HepG2 (cell line): ENCODE data around the gene SORL1-AS1.

Experiments
- ASH2L ChIP-seq: fragments of 300-600, 200-600 bp; sonication (generic); IDR thresholded peaks from 2 replicates; pipeline ENCODE4 v1.7.0; 2017; ENCODE audit warnings: low read depth, mild to moderate bottlenecking, moderate library complexity, mixed read lengths, low read length; ENCODE audit not compliant: insufficient read length
- MYC ChIP-seq: sonication (generic); formaldehyde crosslinking; IDR thresholded peaks from 2 replicates; pipeline ENCODE4 v1.9.0; 2021; ENCODE audit warnings: missing genetic modification reagents, borderline replicate concordance
- SCMH1 ChIP-seq: sonication (generic); formaldehyde crosslinking; IDR thresholded peaks from 2 replicates; pipeline ENCODE4 v1.9.0; 2021; ENCODE audit warnings: missing genetic modification reagents, mild to moderate bottlenecking, borderline replicate concordance
- SUZ12 ChIP-seq: fragments of 150-350 bp; IDR thresholded peaks from 2 replicates; pipeline ENCODE4 v1.6.1; 2014; ENCODE audit warnings: low read depth, low read length
- ZFAT ChIP-seq: sonication (generic); formaldehyde crosslinking; conservative IDR thresholded peaks from 2 replicates; pipeline ENCODE4 v1.8.1; 2023; ENCODE audit warnings: missing genetic modification reagents, inconsistent platforms
- ZNF747 ChIP-seq: sonication (generic); formaldehyde crosslinking; IDR thresholded peaks from 2 replicates; pipeline ENCODE4 v1.8.1; 2023; ENCODE audit warnings: missing genetic modification reagents, mild to moderate bottlenecking, borderline replicate concordance
- ZNF775 ChIP-seq: sonication (generic); formaldehyde crosslinking; IDR thresholded peaks from 2 replicates; pipeline ENCODE4 v1.4.0; 2020; ENCODE audit warnings: missing genetic modification reagents, mild to moderate bottlenecking, moderate library complexity, borderline replicate concordance
- TF ChIP-seq, protein P1 (sequence below): sonication (generic); formaldehyde crosslinking; IDR thresholded peaks from 2 replicates; pipeline ENCODE4 v1.5.0; 2020; ENCODE audit warnings: mild to moderate bottlenecking, missing genetic modification reagents, moderate library complexity
- TF ChIP-seq, protein P2 (sequence below): sonication (generic); formaldehyde crosslinking; IDR thresholded peaks from 2 replicates; pipeline ENCODE4 v1.8.0; 2022; ENCODE audit warnings: missing genetic modification reagents, mild to moderate bottlenecking, inconsistent platforms, borderline replicate concordance

DNA sequence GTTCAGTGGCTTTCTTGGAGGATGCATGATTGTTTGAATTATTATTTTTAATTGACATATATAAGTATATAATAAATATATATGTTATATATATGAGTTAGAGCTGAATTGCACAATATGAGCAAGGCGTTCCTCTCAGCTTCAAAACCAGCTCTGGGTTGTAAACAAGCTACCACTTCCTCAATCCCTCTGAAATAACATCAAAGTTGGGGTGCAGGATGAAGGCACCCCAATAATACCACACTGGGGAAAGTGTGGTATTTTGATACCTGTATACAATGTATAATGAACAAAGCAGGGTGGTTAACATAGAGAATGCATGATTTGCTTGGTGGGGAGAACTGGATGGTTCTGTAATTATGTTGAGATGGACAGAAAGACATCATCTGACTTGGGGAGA, 2.4 kb downstream of the SORL1-AS1 start:
- TF ChIP-seq, protein P1, sequence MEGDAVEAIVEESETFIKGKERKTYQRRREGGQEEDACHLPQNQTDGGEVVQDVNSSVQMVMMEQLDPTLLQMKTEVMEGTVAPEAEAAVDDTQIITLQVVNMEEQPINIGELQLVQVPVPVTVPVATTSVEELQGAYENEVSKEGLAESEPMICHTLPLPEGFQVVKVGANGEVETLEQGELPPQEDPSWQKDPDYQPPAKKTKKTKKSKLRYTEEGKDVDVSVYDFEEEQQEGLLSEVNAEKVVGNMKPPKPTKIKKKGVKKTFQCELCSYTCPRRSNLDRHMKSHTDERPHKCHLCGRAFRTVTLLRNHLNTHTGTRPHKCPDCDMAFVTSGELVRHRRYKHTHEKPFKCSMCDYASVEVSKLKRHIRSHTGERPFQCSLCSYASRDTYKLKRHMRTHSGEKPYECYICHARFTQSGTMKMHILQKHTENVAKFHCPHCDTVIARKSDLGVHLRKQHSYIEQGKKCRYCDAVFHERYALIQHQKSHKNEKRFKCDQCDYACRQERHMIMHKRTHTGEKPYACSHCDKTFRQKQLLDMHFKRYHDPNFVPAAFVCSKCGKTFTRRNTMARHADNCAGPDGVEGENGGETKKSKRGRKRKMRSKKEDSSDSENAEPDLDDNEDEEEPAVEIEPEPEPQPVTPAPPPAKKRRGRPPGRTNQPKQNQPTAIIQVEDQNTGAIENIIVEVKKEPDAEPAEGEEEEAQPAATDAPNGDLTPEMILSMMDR (CRISPR knock-in tag), result no peak
- TF ChIP-seq MYC (no peak), SUZ12 (no peak), SCMH1 (CRISPR knock-in tag) (no peak), ZNF747 (CRISPR knock-in tag) (no peak), ZFAT (CRISPR knock-in tag) (no peak), ASH2L (no peak), ZNF775 (CRISPR knock-in tag) (no peak)
- TF ChIP-seq, protein P2, sequence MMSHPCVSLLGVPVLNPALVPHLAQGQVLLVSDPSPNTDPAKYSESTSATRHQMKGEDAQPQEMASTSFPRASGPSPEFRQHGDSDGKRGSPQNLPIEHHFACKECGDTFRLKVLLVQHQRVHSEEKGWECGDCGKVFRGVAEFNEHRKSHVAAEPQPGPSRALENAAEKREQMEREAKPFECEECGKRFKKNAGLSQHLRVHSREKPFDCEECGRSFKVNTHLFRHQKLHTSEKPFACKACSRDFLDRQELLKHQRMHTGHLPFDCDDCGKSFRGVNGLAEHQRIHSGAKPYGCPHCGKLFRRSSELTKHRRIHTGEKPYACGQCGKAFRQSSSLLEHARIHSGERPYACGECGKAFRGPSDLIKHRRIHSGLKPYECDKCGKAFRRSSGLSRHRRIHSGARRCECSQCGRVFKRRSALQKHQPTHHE (CRISPR knock-in tag), result no peak
